Upper lobe of left lung (tissue), 6 donors: ENCODE data around the gene LIPT2. TPM values are rescaled to one million over a fixed set of nuclear protein-coding genes. Genes with fewer than 3 reads are reported as not detected.

ENCODE experiments used
- ATAC-seq, 2 donors: fragments of 200-7000 bp; cut with Tn5 transposase; one replicate each; pipeline ENCODE4 v1.9.1; 2022; ENCODE audit warnings: mild to moderate bottlenecking in 2 of 2, moderate library complexity in 2 of 2; ENCODE audit not compliant: low FRiP score in 2 of 2
- DNase-seq, 2 donors: peaks; one replicate each; pipeline ENCODE4 v3.0.0-alpha.2; 2019 to 2020
- H3K27ac ChIP-seq, 4 donors: fragments of 200-600 bp; sonication (generic); one replicate each; pipeline ENCODE4 v1.5.1; 2016 to 2019
- H3K27me3 ChIP-seq, 4 donors: fragments of 200-600 bp; sonication (generic); one replicate each; pipeline ENCODE4 v1.5.1; 2017 to 2019
- H3K36me3 ChIP-seq, 4 donors: fragments of 200-600 bp; sonication (generic); one replicate each; pipeline ENCODE4 v1.5.1; 2016 to 2019
- H3K4me1 ChIP-seq, 4 donors: fragments of 200-600 bp; sonication (generic); one replicate each; pipeline ENCODE4 v1.5.1; 2018 to 2019
- H3K4me3 ChIP-seq, 4 donors: fragments of 200-600 bp; sonication (generic); one replicate each; pipeline ENCODE4 v1.5.1; 2017 to 2019; ENCODE audit warnings: mild to moderate bottlenecking in 2 of 4, moderate library complexity in 1 of 4
- H3K9me3 ChIP-seq, 4 donors: fragments of 200-600 bp; sonication (generic); one replicate each; pipeline ENCODE4 v1.5.1; 2018 to 2019
- EP300 ChIP-seq, 4 donors: sonication (generic); formaldehyde crosslinking; IDR thresholded peaks; one replicate each; pipeline ENCODE4 v1.5.1; 2017; ENCODE audit warnings: antibody characterized with exemption in 4 of 4, control low read depth in 2 of 4
- POLR2A ChIP-seq, 4 donors: fragments of 450-650 bp; IDR thresholded peaks; one replicate each; pipeline ENCODE4 v1.5.1; 2016 to 2017; ENCODE audit warnings: antibody characterized with exemption in 4 of 4, mild to moderate bottlenecking in 2 of 4
- POLR2AphosphoS5 ChIP-seq, 2 donors: sonication (generic); formaldehyde crosslinking; IDR thresholded peaks; one replicate each; pipeline ENCODE4 v1.5.1; 2017; ENCODE audit warnings: antibody characterized with exemption in 2 of 2
- WGBS, 2 donors: methylation state at CpG; one replicate each; pipeline ENCODE4 v1.1.5; 2017 to 2018; 5-methylcytosine and 5-hydroxymethylcytosine counted together
- total RNA-seq, 6 donors: library from RNA; depleted of rRNA in 4 of 6; stranded (reverse); fragments of >200 nt in 4 of 6; gene quantifications; one replicate each; pipeline versions ENCODE4 v1.1.0 to v1.2.1, GENCODE V29; 2016 to 2021
- TF ChIP-seq, protein P1 (sequence below), 6 experiments: fragments of 450-650 bp in 4 of 6; fragments of 200-600 bp in 2 of 6; sonication (generic) in 2 of 6; IDR thresholded peaks; one replicate each; pipeline ENCODE4 v1.5.1; 2016 to 2019; ENCODE audit warnings: antibody characterized with exemption in 6 of 6
- donor health status: DM: no; HTN: no; CAD: no; lungs with moderate emphysema.
- donor health status: DM: no; HTN: yes; CAD: no; lungs with severe emphysema.

Gene LIPT2
- total RNA-seq, 6 donors from 2014 or later, result 3.3 to 8.5 (median 6.3) TPM

DNA sequence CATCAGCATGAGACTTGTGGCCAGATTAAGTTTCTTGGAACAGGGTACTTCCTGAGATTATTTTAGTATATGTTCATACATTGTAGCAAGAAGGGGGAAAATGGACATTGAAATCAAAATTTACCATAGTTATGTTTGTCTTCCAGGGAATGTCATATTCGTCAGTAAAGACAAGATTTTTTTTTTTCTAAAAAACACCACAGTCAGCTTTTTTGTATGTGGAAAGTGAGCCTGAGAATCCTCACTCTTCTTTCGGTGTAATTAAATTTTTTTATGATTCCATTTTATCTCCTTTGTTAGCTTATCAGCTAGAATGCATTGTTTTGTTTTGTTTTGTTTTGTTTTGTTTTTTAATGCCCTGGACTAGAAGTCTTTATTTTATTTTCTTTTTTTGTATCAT is 31.5 kb upstream of the LIPT2 start:
- Histone ChIP-seq H3K27ac (no peak overlapping the region), H3K36me3 (no peaks in the 10 kb centered on the region), H3K4me1 (no peaks in the 10 kb centered on the region), H3K9me3 (no peaks in the 10 kb centered on the region), H3K27me3 (no peaks in the 10 kb centered on the region), H3K4me3 (no peak overlapping the region)
- TF ChIP-seq POLR2A (IDR thresholded peaks at IDR 0.05), result no peak
- no peak for TF ChIP-seq EP300 (IDR thresholded peaks at IDR 0.05)
- TF ChIP-seq, protein P1, sequence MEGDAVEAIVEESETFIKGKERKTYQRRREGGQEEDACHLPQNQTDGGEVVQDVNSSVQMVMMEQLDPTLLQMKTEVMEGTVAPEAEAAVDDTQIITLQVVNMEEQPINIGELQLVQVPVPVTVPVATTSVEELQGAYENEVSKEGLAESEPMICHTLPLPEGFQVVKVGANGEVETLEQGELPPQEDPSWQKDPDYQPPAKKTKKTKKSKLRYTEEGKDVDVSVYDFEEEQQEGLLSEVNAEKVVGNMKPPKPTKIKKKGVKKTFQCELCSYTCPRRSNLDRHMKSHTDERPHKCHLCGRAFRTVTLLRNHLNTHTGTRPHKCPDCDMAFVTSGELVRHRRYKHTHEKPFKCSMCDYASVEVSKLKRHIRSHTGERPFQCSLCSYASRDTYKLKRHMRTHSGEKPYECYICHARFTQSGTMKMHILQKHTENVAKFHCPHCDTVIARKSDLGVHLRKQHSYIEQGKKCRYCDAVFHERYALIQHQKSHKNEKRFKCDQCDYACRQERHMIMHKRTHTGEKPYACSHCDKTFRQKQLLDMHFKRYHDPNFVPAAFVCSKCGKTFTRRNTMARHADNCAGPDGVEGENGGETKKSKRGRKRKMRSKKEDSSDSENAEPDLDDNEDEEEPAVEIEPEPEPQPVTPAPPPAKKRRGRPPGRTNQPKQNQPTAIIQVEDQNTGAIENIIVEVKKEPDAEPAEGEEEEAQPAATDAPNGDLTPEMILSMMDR (IDR thresholded peaks at IDR 0.05), result no peak
- TF ChIP-seq POLR2AphosphoS5 (IDR thresholded peaks at IDR 0.05), result no peak
- DNase-seq (no peak), ATAC-seq (no peak)
- WGBS, 2 donors, result 64 to 73% methylated on average over 2 of the region's 2 CpGs

DNA sequence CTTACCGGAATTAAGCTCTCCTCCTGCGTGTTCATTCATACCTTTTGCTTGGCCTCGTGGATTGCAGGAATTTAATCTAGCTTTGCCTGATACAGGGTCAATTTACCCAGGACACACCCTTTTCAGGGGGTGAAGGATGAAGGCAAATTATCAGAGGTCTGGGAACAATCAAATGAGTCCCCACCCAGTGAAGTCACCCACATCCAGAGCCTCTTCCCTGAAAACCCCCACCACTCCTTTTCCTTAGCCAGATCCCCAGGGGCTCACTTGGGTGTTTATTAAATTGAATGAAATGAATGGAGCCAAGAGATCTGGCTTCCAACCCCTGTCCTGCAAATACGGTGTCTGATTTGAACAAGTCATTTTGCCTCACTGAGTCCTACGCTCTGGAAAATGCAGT is 31.0 kb upstream of the LIPT2 start:
- H3K27ac ChIP-seq, result no peak overlapping the region
- DNase-seq (no peak), ATAC-seq (no peak)
- no peaks in the 10 kb centered on the region for H3K36me3 ChIP-seq
- WGBS, 2 donors, result 83 to 90% methylated on average over 5 of the region's 5 CpGs
- no peaks in the 10 kb centered on the region for H3K27me3 ChIP-seq
- TF ChIP-seq POLR2A (IDR thresholded peaks at IDR 0.05) (no peak), EP300 (IDR thresholded peaks at IDR 0.05) (no peak), POLR2AphosphoS5 (IDR thresholded peaks at IDR 0.05) (no peak)
- TF ChIP-seq, protein P1 (IDR thresholded peaks at IDR 0.05), result no peak
- H3K4me3 ChIP-seq, result no peak overlapping the region
- no peaks in the 10 kb centered on the region for H3K9me3 ChIP-seq
- no peaks in the 10 kb centered on the region for H3K4me1 ChIP-seq

DNA sequence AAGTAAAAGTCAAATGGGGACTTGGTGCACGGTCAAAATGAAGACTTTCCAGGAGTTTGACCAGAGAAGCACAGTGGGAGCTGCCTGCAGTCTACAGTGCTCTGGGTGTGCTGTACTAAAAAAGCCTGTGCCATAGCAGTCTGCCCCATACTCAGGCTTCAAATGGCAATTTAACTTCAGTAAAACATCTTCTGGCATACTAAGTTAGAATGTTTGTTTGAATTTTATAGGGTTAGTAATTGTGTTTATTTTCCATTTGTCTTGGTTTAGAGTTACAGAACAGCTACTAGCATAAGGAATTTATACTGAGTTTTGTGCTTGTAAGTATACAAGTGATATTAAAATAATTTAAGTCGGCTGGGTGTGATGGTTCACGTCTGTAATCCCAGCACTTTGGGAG is 29.3 kb upstream of the LIPT2 start:
- ATAC-seq (no peak), DNase-seq (no peak)
- Histone ChIP-seq H3K36me3 (no peaks in the 10 kb centered on the region), H3K27me3 (no peaks in the 10 kb centered on the region), H3K27ac (no peak overlapping the region), H3K4me1 (no peaks in the 10 kb centered on the region), H3K4me3 (no peak overlapping the region), H3K9me3 (no peaks in the 10 kb centered on the region)
- 88% methylated on average over 3 of the region's 3 CpGs for WGBS, 2 donors
- TF ChIP-seq POLR2A (IDR thresholded peaks at IDR 0.05) (no peak), EP300 (IDR thresholded peaks at IDR 0.05) (no peak), POLR2AphosphoS5 (IDR thresholded peaks at IDR 0.05) (no peak)
- TF ChIP-seq, protein P1 (IDR thresholded peaks at IDR 0.05), result no peak

DNA sequence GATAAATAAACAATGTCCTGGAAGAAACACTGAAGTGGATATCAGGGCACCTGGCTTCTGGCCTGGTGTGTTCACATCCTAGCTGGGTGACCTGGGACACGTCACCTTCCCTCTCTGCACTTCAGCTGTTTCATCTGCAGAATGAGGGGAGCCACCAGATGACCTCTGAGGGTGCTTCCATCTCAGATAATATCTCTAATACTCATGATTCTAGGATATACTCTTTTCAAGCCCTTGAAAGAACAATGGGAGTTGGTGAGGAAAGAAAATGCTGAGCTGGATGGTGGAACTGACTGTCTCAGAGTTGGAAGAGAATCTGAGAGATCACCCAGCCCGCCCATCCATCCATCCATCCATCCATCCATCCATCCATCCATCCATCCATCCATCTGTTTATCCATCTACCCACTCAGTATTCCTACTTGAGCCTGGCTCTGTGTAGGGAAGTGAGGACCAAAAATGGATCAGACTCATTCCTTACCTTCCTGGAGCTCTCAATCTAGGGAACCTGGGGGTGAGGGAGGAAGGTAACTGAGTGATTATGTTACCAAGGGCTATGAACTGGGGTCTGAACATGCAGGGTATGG is 28.2 kb upstream of the LIPT2 start:
- no peak overlapping the region for H3K4me3 ChIP-seq
- ATAC-seq, result no peak
- H3K36me3 ChIP-seq, result no peaks in the 10 kb centered on the region
- no peak overlapping the region for H3K27ac ChIP-seq
- H3K4me1 ChIP-seq, result no peaks in the 10 kb centered on the region
- TF ChIP-seq, protein P1 (IDR thresholded peaks at IDR 0.05), result no peak
- no peak for TF ChIP-seq POLR2A (IDR thresholded peaks at IDR 0.05)
- no peak for TF ChIP-seq POLR2AphosphoS5 (IDR thresholded peaks at IDR 0.05)
- no peak for TF ChIP-seq EP300 (IDR thresholded peaks at IDR 0.05)
- H3K9me3 ChIP-seq, result no peaks in the 10 kb centered on the region
- 74 to 84% methylated on average over 2 of the region's 2 CpGs for WGBS, 2 donors
- H3K27me3 ChIP-seq, result no peaks in the 10 kb centered on the region
- no peak for DNase-seq
